Mesenchymal stem cell (in vitro differentiated cells and primary cell): Measurements from ENCODE around the gene RAD51.

Source experiments
- DNase-seq: peaks from one replicate; pipeline ENCODE4 v3.0.0-alpha.2; 2013
- H2AFZ ChIP-seq: one replicate; pipeline ENCODE4 v1.6.1; 2013; ENCODE audit warnings: low read depth, mild to moderate bottlenecking, control low read depth, inconsistent platforms, low read length, moderate library complexity
- H2AK5ac ChIP-seq: 2 replicates; pipeline ENCODE4 v1.6.1; 2013; ENCODE audit warnings: low read length, moderate library complexity, mild to moderate bottlenecking, inconsistent platforms; ENCODE audit not compliant: severe bottlenecking
- H2BK120ac ChIP-seq: one replicate; pipeline ENCODE4 v1.6.1; 2013; ENCODE audit warnings: low read depth, mild to moderate bottlenecking, inconsistent platforms, low read length, moderate library complexity
- H2BK12ac ChIP-seq, 2 experiments: one replicate each; pipeline ENCODE4 v1.6.1; 2013; ENCODE audit warnings: inconsistent platforms in 2 of 2, low read length in 2 of 2, mild to moderate bottlenecking in 2 of 2, moderate library complexity in 2 of 2, control low read depth in 1 of 2
- H2BK15ac ChIP-seq: one replicate; pipeline ENCODE4 v1.6.1; 2013; ENCODE audit warnings: mild to moderate bottlenecking, low read depth, inconsistent platforms; ENCODE audit not compliant: poor library complexity, severe bottlenecking
- H2BK5ac ChIP-seq: 2 replicates; pipeline ENCODE4 v1.6.1; 2013; ENCODE audit warnings: low read depth, mild to moderate bottlenecking, low read length, control low read depth, inconsistent platforms; ENCODE audit not compliant: poor library complexity, severe bottlenecking
- H3K14ac ChIP-seq, 2 experiments: one replicate each; pipeline ENCODE4 v1.6.1; 2013; ENCODE audit warnings: inconsistent platforms in 2 of 2, low read length in 2 of 2, control low read depth in 1 of 2, mild to moderate bottlenecking in 1 of 2, moderate library complexity in 1 of 2
- H3K18ac ChIP-seq, 2 experiments: one replicate each; pipeline ENCODE4 v1.6.1; 2013; ENCODE audit warnings: inconsistent platforms in 2 of 2, low read length in 2 of 2, control low read depth in 1 of 2, low read depth in 1 of 2, mild to moderate bottlenecking in 1 of 2
- H3K23ac ChIP-seq, 2 experiments: one replicate each; pipeline ENCODE4 v1.6.1; 2013; ENCODE audit warnings: inconsistent platforms in 2 of 2, low read length in 2 of 2, mild to moderate bottlenecking in 2 of 2, moderate library complexity in 2 of 2, control low read depth in 1 of 2
- H3K27ac ChIP-seq: 2 replicates; pipeline ENCODE4 v1.5.1; 2013; ENCODE audit warnings: mild to moderate bottlenecking, moderate library complexity, low read length, control low read depth, inconsistent platforms; ENCODE audit not compliant: poor library complexity, severe bottlenecking
- H3K27me3 ChIP-seq, 2 experiments: 2 replicates each; pipeline versions ENCODE4 v1.6.1 to v1.7.0; 2013; ENCODE audit warnings: low read length in 2 of 2, mild to moderate bottlenecking in 2 of 2, moderate library complexity in 2 of 2, control low read depth in 1 of 2, inconsistent platforms in 1 of 2; ENCODE audit not compliant: control insufficient read depth in 1 of 2, insufficient read depth in 1 of 2
- H3K36me3 ChIP-seq, 2 experiments: 2 replicates each; pipeline versions ENCODE4 v1.6.1 to v1.7.0; 2013; ENCODE audit warnings: low read length in 2 of 2, control low read depth in 1 of 2, inconsistent platforms in 1 of 2, low read depth in 1 of 2, mild to moderate bottlenecking in 1 of 2; ENCODE audit not compliant: insufficient read depth in 2 of 2, control insufficient read depth in 1 of 2
- H3K4ac ChIP-seq, 2 experiments: one replicate each; pipeline ENCODE4 v1.6.1; 2013; ENCODE audit warnings: inconsistent platforms in 2 of 2, low read length in 2 of 2, mild to moderate bottlenecking in 2 of 2, moderate library complexity in 2 of 2, control low read depth in 1 of 2, low read depth in 1 of 2
- H3K4me1 ChIP-seq: 2 replicates; pipeline ENCODE4 v1.6.1; 2013; ENCODE audit warnings: low read depth, low read length, control low read depth; ENCODE audit not compliant: control insufficient read depth, insufficient read depth
- H3K4me2 ChIP-seq: 2 replicates; pipeline ENCODE4 v1.6.1; 2013; ENCODE audit warnings: low read length, mild to moderate bottlenecking, inconsistent platforms; ENCODE audit not compliant: poor library complexity, severe bottlenecking
- H3K4me3 ChIP-seq, 2 experiments: 2 replicates each; pipeline versions ENCODE4 v1.5.1 to v1.7.0; 2013; ENCODE audit warnings: low read length in 2 of 2, mild to moderate bottlenecking in 2 of 2, control low read depth in 1 of 2, low read depth in 1 of 2; ENCODE audit not compliant: insufficient read depth in 1 of 2
- H3K79me1 ChIP-seq: replicated peaks from 2 replicates; pipeline ENCODE4 v1.6.1; 2013; ENCODE audit warnings: mild to moderate bottlenecking, control low read depth, low read length, inconsistent platforms; ENCODE audit not compliant: poor library complexity, severe bottlenecking
- H3K9ac ChIP-seq: 2 replicates; pipeline ENCODE4 v1.7.0; 2013; ENCODE audit warnings: mild to moderate bottlenecking, low read length, moderate library complexity
- H3K9me3 ChIP-seq: 2 replicates; pipeline ENCODE4 v1.7.0; 2013; ENCODE audit warnings: mild to moderate bottlenecking, low read length; ENCODE audit not compliant: control insufficient read depth
- H4K8ac ChIP-seq: one replicate; pipeline ENCODE4 v1.6.1; 2013; ENCODE audit warnings: inconsistent platforms, mild to moderate bottlenecking, low read length, moderate library complexity
- H4K91ac ChIP-seq: one replicate; pipeline ENCODE4 v1.6.1; 2013; ENCODE audit warnings: mild to moderate bottlenecking, low read length, inconsistent platforms
- WGBS: methylation state at CpG from one replicate; pipeline ENCODE4 v1.1.7; 2013; ENCODE audit warnings: mixed read lengths; 5-methylcytosine and 5-hydroxymethylcytosine counted together

The RAD51 gene

DNA sequence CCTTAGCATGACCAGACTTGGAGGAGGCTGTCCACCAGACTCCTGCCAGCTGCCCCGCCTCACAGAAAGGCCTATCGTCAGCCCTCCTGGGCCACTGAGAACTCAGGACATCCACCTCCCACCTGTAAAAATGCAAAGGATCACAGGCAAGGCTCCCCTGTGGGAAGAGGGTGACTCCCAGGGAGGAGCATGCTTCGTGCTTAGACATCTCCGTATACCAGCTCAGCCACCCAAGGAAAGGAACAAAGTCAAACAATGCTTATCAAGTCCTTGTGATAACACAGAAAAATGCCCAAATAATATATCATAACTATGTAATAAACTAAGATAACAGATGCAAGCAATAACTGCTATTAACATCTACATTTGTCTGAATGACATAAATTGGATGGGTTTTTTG lies 55.9 kb downstream of the RAD51 start:
- Histone ChIP-seq H3K9ac (no peak overlapping the region), H3K4me1 (peaks cover 6% of the 10 kb centered on the region), H3K4me2 (no peak overlapping the region), H3K79me1 (peaks cover 34% of the 10 kb centered on the region), H3K4me3 (no peak overlapping the region), H3K18ac (no peak overlapping the region), H3K27ac (no peak overlapping the region), H3K27me3 (no peaks in the 10 kb centered on the region), H3K23ac (no peak overlapping the region), H2AFZ (no peak overlapping the region), H4K91ac (no peak overlapping the region), H3K14ac (no peak overlapping the region), H2BK120ac (no peak overlapping the region), H3K4ac (no peak overlapping the region), H2BK5ac (no peak overlapping the region), H4K8ac (no peak overlapping the region), H3K36me3 (peaks cover 29 to 47% of the 10 kb centered on the region in 2 experiments), H2BK15ac (no peak overlapping the region), H2BK12ac (no peak overlapping the region), H3K9me3 (no peaks in the 10 kb centered on the region), H2AK5ac (no peak overlapping the region)
- no peak for DNase-seq
- WGBS, result 97% methylated on average over 4 of the region's 4 CpGs

DNA sequence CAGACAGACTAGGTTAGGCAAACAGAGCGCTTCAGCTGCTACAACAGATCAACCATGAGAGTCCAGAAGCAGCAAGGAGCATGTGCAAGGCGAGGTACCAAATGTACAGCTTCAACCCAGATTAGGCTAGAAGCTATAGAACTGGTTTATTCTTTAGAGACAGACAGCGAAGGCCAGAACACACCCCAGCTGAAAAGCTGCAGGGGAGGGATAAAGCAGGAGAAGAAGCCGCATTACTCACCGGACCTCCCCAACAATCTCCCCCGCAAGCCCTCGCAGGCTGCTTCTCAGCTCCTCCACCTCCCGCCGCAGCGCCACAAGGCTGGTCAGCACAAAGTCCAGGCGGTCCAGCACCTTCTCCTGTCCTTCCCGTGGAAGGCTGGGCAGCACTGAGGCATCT lies 56.8 kb downstream of the RAD51 start:
- Histone ChIP-seq H4K91ac (no peak overlapping the region), H2BK5ac (no peak overlapping the region), H3K36me3 (peaks cover 29 to 47% of the 10 kb centered on the region in 2 experiments), H3K4ac (no peak overlapping the region), H2AFZ (no peak overlapping the region), H3K18ac (no peak overlapping the region), H3K4me1 (peaks cover 6% of the 10 kb centered on the region), H2BK120ac (no peak overlapping the region), H3K14ac (no peak overlapping the region), H2AK5ac (no peak overlapping the region), H3K27ac (no peak overlapping the region), H3K23ac (peak overlapping the region in 1 of 2 experiments; percentile 32), H2BK12ac (no peak overlapping the region), H2BK15ac (no peak overlapping the region), H3K9ac (no peak overlapping the region), H3K79me1 (peaks cover 33% of the 10 kb centered on the region), H4K8ac (no peak overlapping the region), H3K4me3 (no peak overlapping the region), H3K4me2 (no peak overlapping the region), H3K9me3 (no peaks in the 10 kb centered on the region), H3K27me3 (no peaks in the 10 kb centered on the region)
- WGBS, result 98% methylated on average over 10 of the region's 12 CpGs
- DNase-seq, result no peak

DNA sequence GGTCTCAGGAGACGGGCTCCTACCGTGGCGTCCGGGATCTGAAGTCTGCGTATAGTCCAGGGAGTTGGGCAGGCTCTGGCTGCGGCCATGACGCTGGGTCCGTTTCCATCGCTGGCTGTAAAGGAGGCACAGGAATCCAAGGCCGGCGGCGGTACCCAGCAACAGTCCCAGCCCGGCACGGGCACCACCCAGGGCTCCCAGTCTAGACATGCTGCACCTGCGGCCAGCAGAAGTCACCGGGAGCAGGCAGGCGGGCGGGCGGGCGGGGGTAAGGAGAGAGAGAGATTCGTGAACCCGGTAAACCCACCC lies 59.6 kb downstream of the RAD51 start:
- peak; percentile 41 for DNase-seq
- H3K36me3 ChIP-seq, result peaks cover 14 to 30% of the 10 kb centered on the region in 2 experiments
- H2AK5ac ChIP-seq, result no peak overlapping the region
- H3K23ac ChIP-seq, result peak overlapping the region in 1 of 2 experiments; percentile 94
- H3K27me3 ChIP-seq, result no peaks in the 10 kb centered on the region
- H3K9me3 ChIP-seq, result no peaks in the 10 kb centered on the region
- H3K14ac ChIP-seq, result no peak overlapping the region
- H2AFZ ChIP-seq, result peak overlapping the region; percentile 98
- no peak overlapping the region for H3K27ac ChIP-seq
- H3K4me3 ChIP-seq, result peak overlapping the region; percentile 88 to 95
- no peak overlapping the region for H2BK120ac ChIP-seq
- peak overlapping the region; percentile 91 for H3K9ac ChIP-seq
- peaks cover 28% of the 10 kb centered on the region for H3K79me1 ChIP-seq
- WGBS, result 6% methylated on average over 9 of the region's 22 CpGs
- no peak overlapping the region for H2BK12ac ChIP-seq
- no peak overlapping the region for H2BK5ac ChIP-seq
- peak overlapping the region; percentile 20 to 86 for H3K4ac ChIP-seq
- peaks cover 6% of the 10 kb centered on the region for H3K4me1 ChIP-seq
- H4K8ac ChIP-seq, result peak overlapping the region; percentile 35
- H2BK15ac ChIP-seq, result no peak overlapping the region
- H3K4me2 ChIP-seq, result peak overlapping the region; percentile 84
- no peak overlapping the region for H4K91ac ChIP-seq
- H3K18ac ChIP-seq, result peak overlapping the region in 1 of 2 experiments; percentile 67

DNA sequence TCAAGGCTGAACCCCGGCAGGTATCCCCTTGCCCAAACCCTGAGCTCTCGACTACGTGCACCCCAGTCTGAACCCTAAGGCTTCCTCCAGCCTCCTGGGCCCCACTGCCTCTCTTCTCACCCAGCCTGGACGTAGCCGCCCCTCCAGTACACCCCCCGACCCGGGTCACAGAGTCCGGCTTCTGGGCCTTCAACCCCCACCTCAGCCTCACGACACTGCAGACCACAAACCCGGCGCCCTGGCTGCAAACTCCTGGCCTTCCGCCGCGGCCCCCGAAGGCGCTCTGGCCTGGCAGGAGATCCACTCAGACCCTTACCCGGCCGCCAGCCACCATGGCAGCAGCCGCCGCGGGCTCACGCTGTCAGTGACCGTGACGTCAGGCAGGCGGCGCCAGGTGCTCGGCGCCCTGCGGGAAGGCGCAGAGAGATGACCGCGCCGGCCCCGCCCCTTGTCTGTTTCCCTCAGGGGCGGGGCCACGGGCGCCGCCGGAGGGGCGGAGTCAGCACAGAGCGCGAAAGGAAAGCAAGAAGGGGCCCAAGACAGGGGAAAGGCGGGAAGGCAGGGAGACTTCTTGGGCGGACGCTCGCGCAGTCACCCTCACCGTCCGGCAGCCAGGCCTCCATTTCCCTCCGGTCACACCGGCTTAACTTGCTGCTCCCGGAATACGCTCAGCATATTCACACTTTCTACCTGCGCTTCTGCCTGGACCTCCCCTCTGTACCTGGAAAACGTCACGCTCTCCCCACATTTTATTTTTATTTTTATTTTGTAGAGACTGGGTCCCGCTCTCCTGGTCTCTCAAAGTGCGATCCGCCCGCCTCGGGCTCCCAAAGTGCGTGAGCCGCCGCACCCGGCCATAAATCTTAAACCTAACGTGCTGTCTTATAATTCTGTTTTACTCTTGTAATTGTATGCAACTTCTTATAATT lies 60.2 kb downstream of the RAD51 start, which contains the start of gene RMDN3:
Gene RMDN3, minus strand, starts transcription at position 372 of the 929 bp plus-strand sequence. CDS start 471 bp downstream, outside the sequence.
- Histone ChIP-seq H3K27me3 (no peaks in the 10 kb centered on the region), H3K18ac (peak within 1 kb of the TSS; percentile 75 to 81), H4K8ac (peak within 1 kb of the TSS; percentile 84), H3K27ac (peak within 1 kb of the TSS; percentile 52), H3K9ac (peak within 1 kb of the TSS; percentile 91), H3K9me3 (no peaks in the 10 kb centered on the region), H2BK12ac (peak within 1 kb of the TSS in 1 of 2 experiments; percentile 6), H2BK5ac (no peak within 1 kb of the TSS), H3K36me3 (peaks cover 14 to 26% of the 10 kb centered on the region in 2 experiments), H3K4me3 (peak within 1 kb of the TSS; percentile 88 to 95), H3K14ac (no peak within 1 kb of the TSS), H3K4me1 (peaks cover 6% of the 10 kb centered on the region), H4K91ac (peak within 1 kb of the TSS; percentile 85), H3K23ac (peak within 1 kb of the TSS in 1 of 2 experiments; percentile 94), H2AK5ac (no peak within 1 kb of the TSS), H3K4me2 (peak within 1 kb of the TSS; percentile 91), H3K4ac (peak within 1 kb of the TSS; percentile 20 to 86), H2AFZ (peak within 1 kb of the TSS; percentile 98), H3K79me1 (peaks cover 28% of the 10 kb centered on the region), H2BK15ac (no peak within 1 kb of the TSS), H2BK120ac (peak within 1 kb of the TSS; percentile 50)
- DNase-seq, result peak; percentile 94
- 2% methylated on average over 58 of the region's 66 CpGs for WGBS
